PC-3 (cell line): ENCODE measurements around the gene IL16. TPM values are rescaled to one million over a fixed set of nuclear protein-coding genes. Genes with fewer than 3 reads are reported as not detected.

ENCODE experiments used
- ATAC-seq: fragments of 200-7000 bp; cut with Tn5 transposase; 2 replicates; pipeline ENCODE4 v1.9.1; 2020; ENCODE audit warnings: mild to moderate bottlenecking, moderate library complexity
- BruUV-seq: library from RNA; stranded (reverse); fragments of 400-500 nt; replicated peaks from 2 replicates; lab custom pipeline; 2021; lab: Mats Ljungman, UMichigan
- CTCF ChIA-PET: fragments of 300-600 bp; sonication (Branson Sonifier 250); formaldehyde crosslinking; loops from one replicate; lab custom pipeline; 2022; ENCODE audit warnings: antibody characterized with exemption; lab: Charles Lee
- POLR2A ChIA-PET: fragments of 300-600 bp; sonication (Branson Sonifier 250); formaldehyde crosslinking; loops from one replicate; lab custom pipeline; 2022; ENCODE audit warnings: antibody characterized with exemption; ENCODE audit not compliant: unreplicated experiment; lab: Charles Lee
- DNase-seq: peaks from one replicate; pipeline ENCODE4 v3.0.0-alpha.2; 2015
- H2AFZ ChIP-seq: fragments of 300-600 bp; sonication (generic); 2 replicates; pipeline ENCODE4 v1.6.0; 2016; ENCODE audit warnings: antibody characterized with exemption, low read length
- H3F3A ChIP-seq: fragments of 300-600 bp; sonication (generic); one replicate; pipeline ENCODE4 v1.6.0; 2017; ENCODE audit warnings: antibody characterized with exemption, low read length, control low read depth, mild to moderate bottlenecking; ENCODE audit not compliant: unreplicated experiment
- H3K27ac ChIP-seq: fragments of 300-600 bp; sonication (generic); 2 replicates; pipeline ENCODE4 v1.5.1; 2016; ENCODE audit warnings: mild to moderate bottlenecking, low read length
- H3K27me3 ChIP-seq: fragments of 300-600 bp; sonication (generic); 2 replicates; pipeline ENCODE4 v1.6.1; 2016; ENCODE audit warnings: low read length, mixed read lengths
- H3K36me3 ChIP-seq: fragments of 300-600 bp; sonication (generic); 2 replicates; pipeline ENCODE4 v1.6.1; 2016; ENCODE audit warnings: low read depth, mixed run types, low read length, mixed read lengths
- H3K4me1 ChIP-seq: fragments of 300-600 bp; sonication (generic); 2 replicates; pipeline ENCODE4 v1.5.1; 2016; ENCODE audit warnings: low read length; ENCODE audit not compliant: insufficient read depth
- H3K4me2 ChIP-seq: fragments of 300-600 bp; sonication (generic); 2 replicates; pipeline ENCODE4 v1.6.0; 2016; ENCODE audit warnings: low read length
- H3K4me3 ChIP-seq: fragments of 300-600 bp; sonication (generic); 2 replicates; pipeline ENCODE4 v1.5.1; 2016; ENCODE audit warnings: mild to moderate bottlenecking, low read length, mixed read lengths
- H3K79me2 ChIP-seq: fragments of 300-600 bp; sonication (generic); 2 replicates; pipeline ENCODE4 v1.6.1; 2017; ENCODE audit warnings: low read length, mixed read lengths
- H3K9ac ChIP-seq: fragments of 300-600 bp; sonication (generic); 2 replicates; pipeline ENCODE4 v1.6.0; 2016; ENCODE audit warnings: mild to moderate bottlenecking, low read length
- H3K9me2 ChIP-seq: fragments of 300-600 bp; sonication (generic); replicated peaks from 2 replicates; pipeline ENCODE4 v1.6.1; 2016; ENCODE audit warnings: mixed run types, low read length, mixed read lengths
- H3K9me3 ChIP-seq: fragments of 300-600 bp; sonication (generic); 2 replicates; pipeline ENCODE4 v1.6.1; 2016; ENCODE audit warnings: low read length, mixed read lengths
- H4K20me1 ChIP-seq: fragments of 300-600 bp; sonication (generic); 2 replicates; pipeline ENCODE4 v1.6.1; 2016; ENCODE audit warnings: low read length, mixed read lengths
- EZH2 ChIP-seq: fragments of 300-600 bp; sonication (generic); IDR thresholded peaks from one replicate; pipeline ENCODE4 v1.6.1; 2017; ENCODE audit warnings: antibody characterized with exemption, mild to moderate bottlenecking, low read length; ENCODE audit not compliant: unreplicated experiment
- EZH2phosphoT487 ChIP-seq: fragments of 300-600 bp; sonication (generic); IDR thresholded peaks from 2 replicates; pipeline ENCODE4 v1.6.1; 2018; ENCODE audit warnings: mild to moderate bottlenecking, antibody characterized with exemption, low read length, borderline replicate concordance
- intact Hi-C: fragments of 100-400 bp; cut with micrococcal nuclease; formaldehyde crosslinking; loops from 2 replicates; pipeline ENCODE4 v1.9.0; 2023
- total RNA-seq: library from RNA; depleted of rRNA; stranded (reverse); fragments of >200 nt; gene quantifications from 2 replicates; pipeline ENCODE4 v1.2.3, GENCODE V29; 2014
- TF ChIP-seq, protein P1 (sequence below): fragments of 300-600 bp; sonication (generic); conservative IDR thresholded peaks from 2 replicates; pipeline ENCODE4 v1.5.1; 2017; ENCODE audit warnings: antibody characterized with exemption, low read depth, mild to moderate bottlenecking, low read length

The IL16 gene
- total RNA-seq, 1 experiment from 2014 or later = 0.04 TPM

DNA sequence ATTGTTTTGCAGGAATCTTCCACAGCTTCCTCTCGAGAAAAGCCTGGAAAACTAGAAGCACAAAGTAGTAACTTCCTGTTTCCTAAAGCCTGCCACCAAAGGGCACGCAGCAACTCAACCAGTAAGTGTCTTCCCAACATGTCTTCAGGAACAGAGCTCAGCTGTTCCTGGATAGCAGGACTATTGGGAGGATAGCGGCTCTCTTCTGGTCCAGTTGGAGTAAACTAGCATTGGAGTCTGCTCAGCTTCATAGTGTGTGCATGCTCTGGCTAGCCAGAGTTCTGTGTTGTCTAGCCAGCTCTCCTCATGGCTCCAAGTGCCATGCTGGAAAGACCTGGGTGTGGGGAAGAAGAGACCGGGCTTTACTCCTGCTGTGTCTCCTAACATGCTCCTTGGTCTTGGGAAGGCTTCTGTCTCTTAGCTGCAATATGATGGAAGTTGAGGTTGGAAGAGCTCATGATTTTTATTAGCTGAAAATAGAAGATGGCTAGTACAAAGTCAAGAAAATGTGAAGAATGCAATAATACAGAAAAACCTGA is 63.1 kb downstream of the IL16 start:
- TF ChIP-seq EZH2phosphoT487 (no peak), EZH2 (no peak)
- TF ChIP-seq, protein P1, sequence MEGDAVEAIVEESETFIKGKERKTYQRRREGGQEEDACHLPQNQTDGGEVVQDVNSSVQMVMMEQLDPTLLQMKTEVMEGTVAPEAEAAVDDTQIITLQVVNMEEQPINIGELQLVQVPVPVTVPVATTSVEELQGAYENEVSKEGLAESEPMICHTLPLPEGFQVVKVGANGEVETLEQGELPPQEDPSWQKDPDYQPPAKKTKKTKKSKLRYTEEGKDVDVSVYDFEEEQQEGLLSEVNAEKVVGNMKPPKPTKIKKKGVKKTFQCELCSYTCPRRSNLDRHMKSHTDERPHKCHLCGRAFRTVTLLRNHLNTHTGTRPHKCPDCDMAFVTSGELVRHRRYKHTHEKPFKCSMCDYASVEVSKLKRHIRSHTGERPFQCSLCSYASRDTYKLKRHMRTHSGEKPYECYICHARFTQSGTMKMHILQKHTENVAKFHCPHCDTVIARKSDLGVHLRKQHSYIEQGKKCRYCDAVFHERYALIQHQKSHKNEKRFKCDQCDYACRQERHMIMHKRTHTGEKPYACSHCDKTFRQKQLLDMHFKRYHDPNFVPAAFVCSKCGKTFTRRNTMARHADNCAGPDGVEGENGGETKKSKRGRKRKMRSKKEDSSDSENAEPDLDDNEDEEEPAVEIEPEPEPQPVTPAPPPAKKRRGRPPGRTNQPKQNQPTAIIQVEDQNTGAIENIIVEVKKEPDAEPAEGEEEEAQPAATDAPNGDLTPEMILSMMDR = no peak
- POLR2A ChIA-PET = no interaction called here
- no peak overlapping the region for H3K27ac ChIP-seq
- no peaks in the 10 kb centered on the region for H3F3A ChIP-seq
- H4K20me1 ChIP-seq = no peaks in the 10 kb centered on the region
- H3K9me3 ChIP-seq = no peaks in the 10 kb centered on the region
- peaks cover 30% of the 10 kb centered on the region for H3K27me3 ChIP-seq
- no peak overlapping the region for H3K4me3 ChIP-seq
- intact Hi-C loops = loop anchor here (10.0 kb wide), 1 partner anchor 255 kb away; the partner anchor contains the start of gene TLNRD1
- no peak overlapping the region for H2AFZ ChIP-seq
- DNase-seq = no peak
- CTCF ChIA-PET = no interaction called here
- H3K4me1 ChIP-seq = no peaks in the 10 kb centered on the region
- ATAC-seq = no peak
- no TSS peak for BruUV-seq
- H3K36me3 ChIP-seq = no peaks in the 10 kb centered on the region
- no peak overlapping the region for H3K9ac ChIP-seq
- no peak overlapping the region for H3K4me2 ChIP-seq
- no peaks in the 10 kb centered on the region for H3K9me2 ChIP-seq
- H3K79me2 ChIP-seq = no peaks in the 10 kb centered on the region

DNA sequence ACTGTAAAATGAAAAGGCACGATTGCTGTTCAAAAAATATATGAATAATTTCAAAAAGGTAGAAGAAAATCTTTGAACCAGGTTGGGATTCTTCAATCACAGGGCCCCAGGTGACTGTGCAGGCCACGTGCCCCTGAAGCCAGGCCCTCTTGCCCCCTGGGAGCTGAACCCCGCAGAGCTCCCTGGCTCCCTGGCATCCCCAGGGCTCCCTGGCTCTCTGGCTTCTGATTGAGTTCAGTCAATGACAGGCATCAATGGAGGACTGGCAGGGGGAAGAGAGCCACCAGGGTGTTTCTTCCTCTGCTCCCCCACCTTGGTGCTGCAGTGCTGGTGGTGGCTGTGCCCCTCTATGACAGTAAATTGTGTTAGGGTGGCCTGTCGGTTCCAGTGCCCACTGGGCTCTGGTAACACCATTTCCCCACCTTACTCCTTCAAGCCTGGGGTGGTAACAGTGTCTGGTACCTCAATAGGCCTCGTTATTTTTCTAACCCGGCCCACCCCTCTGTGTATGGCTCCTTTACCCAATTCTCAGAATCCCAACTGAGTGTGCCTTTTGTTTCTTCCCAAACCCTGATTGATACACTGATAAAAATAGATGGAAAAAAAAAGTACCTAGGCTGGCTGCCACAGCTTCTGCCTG is 64.6 kb downstream of the IL16 start:
- Histone ChIP-seq H3K27me3 (peaks cover 24% of the 10 kb centered on the region), H2AFZ (no peak overlapping the region), H3K9me3 (no peaks in the 10 kb centered on the region), H3K4me2 (no peak overlapping the region), H3F3A (no peaks in the 10 kb centered on the region), H3K36me3 (no peaks in the 10 kb centered on the region), H3K9ac (no peak overlapping the region), H4K20me1 (no peaks in the 10 kb centered on the region), H3K27ac (no peak overlapping the region), H3K4me3 (no peak overlapping the region), H3K79me2 (no peaks in the 10 kb centered on the region), H3K4me1 (peaks cover 5% of the 10 kb centered on the region), H3K9me2 (no peaks in the 10 kb centered on the region)
- intact Hi-C loops = loop anchor here (10.0 kb wide), 1 partner anchor 256 kb away; the partner anchor contains the start of gene TLNRD1
- ChIA-PET POLR2A (no interaction called here), CTCF (no interaction called here)
- TF ChIP-seq EZH2 (no peak), EZH2phosphoT487 (no peak)
- TF ChIP-seq, protein P1 = no peak
- no TSS peak for BruUV-seq
- DNase-seq (no peak), ATAC-seq (no peak)

DNA sequence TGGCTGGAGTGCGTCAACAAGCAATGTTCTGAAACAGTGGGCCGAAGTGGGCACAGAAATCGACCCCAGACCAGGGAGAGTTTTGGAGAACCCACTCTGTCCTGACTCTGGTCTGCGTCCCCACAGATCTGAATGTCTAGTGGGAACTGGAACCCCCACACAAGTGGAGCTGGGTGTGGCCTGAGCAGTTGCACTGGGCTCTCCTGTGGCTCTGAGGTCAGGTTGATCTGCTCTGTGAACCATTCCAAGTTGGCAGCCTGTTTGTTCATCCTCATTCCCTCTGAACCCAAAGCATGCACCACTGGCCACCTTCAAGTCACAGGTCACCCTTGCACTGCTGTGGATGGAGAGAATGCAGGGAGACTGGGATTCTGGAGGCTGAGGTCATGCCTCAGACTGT is 66.8 kb downstream of the IL16 start:
- TF ChIP-seq EZH2 (no peak), EZH2phosphoT487 (no peak)
- TF ChIP-seq, protein P1 = no peak
- H3K9ac ChIP-seq = no peak overlapping the region
- no peaks in the 10 kb centered on the region for H4K20me1 ChIP-seq
- peaks cover 5% of the 10 kb centered on the region for H3K4me1 ChIP-seq
- peaks cover 27% of the 10 kb centered on the region for H3K27me3 ChIP-seq
- H3K9me2 ChIP-seq = no peaks in the 10 kb centered on the region
- DNase-seq (no peak), ATAC-seq (no peak)
- no peak overlapping the region for H2AFZ ChIP-seq
- no peaks in the 10 kb centered on the region for H3K36me3 ChIP-seq
- no peaks in the 10 kb centered on the region for H3K79me2 ChIP-seq
- no TSS peak for BruUV-seq
- H3K27ac ChIP-seq = no peak overlapping the region
- no peak overlapping the region for H3K4me3 ChIP-seq
- H3K4me2 ChIP-seq = no peak overlapping the region
- H3K9me3 ChIP-seq = no peaks in the 10 kb centered on the region
- ChIA-PET CTCF (no interaction called here), POLR2A (no interaction called here)
- intact Hi-C loops = loop anchor here (10.0 kb wide), 1 partner anchor 259 kb away; the partner anchor contains the start of gene TLNRD1
- H3F3A ChIP-seq = no peaks in the 10 kb centered on the region
